NCI-H2107 treated with DMSO at 0.1 percent for 48 hours (cell line): ENCODE measurements around the gene FARP1.
A peak's percentile ranks its signal among the peaks of the same experiment; 100 is the strongest.
"Not testable (repeated sequence)": the region's sequence is repeated elsewhere in the genome, so short reads cannot be mapped to it uniquely, and the experiment has no call there.

Experiments used
- DNase-seq: peaks from one replicate; lab custom pipeline; 2025; ENCODE audit not compliant: unreplicated experiment; lab: John Stamatoyannopoulos, UW

FARP1 gene

DNA sequence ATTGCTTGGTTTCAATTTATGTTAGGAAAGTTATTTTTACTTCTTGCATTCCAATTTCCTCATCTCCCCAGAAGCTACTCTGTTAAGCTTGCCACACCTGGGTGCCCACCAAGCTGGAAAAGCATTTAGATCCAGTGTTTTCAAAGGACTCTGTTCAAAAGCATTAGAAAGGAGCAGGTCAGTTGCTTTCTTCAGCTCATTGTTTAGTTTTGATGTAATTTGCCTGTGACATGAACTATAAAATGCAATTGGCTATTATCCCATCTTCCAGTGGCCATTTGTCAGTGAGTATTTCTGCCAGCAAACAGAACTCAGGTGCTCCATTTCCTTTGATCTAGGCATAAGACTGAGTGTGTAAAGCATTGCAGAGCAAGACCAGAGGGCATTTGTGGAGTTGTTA, 80.8 kb downstream of the FARP1 start:
- no peak for DNase-seq

DNA sequence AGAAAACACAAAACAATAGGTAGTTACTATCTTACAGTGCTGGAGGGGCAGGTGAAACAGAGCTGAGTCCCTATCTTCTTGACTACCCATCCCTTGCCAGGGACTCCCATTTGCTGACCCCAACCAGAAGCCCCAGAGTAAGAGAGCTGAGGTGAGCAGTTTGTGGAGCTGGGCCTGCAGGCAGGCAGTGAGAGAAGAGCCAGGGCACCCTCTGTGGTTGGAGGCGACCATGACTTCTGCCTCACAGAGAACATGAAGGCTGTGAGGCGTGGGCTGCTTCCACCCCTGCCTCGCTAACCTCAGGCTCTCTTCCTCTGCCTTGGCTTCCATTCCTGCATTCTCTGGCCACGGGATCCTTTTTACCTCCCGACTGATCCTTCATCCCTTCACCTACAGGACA, 81.7 kb downstream of the FARP1 start:
- DNase-seq: no peak

DNA sequence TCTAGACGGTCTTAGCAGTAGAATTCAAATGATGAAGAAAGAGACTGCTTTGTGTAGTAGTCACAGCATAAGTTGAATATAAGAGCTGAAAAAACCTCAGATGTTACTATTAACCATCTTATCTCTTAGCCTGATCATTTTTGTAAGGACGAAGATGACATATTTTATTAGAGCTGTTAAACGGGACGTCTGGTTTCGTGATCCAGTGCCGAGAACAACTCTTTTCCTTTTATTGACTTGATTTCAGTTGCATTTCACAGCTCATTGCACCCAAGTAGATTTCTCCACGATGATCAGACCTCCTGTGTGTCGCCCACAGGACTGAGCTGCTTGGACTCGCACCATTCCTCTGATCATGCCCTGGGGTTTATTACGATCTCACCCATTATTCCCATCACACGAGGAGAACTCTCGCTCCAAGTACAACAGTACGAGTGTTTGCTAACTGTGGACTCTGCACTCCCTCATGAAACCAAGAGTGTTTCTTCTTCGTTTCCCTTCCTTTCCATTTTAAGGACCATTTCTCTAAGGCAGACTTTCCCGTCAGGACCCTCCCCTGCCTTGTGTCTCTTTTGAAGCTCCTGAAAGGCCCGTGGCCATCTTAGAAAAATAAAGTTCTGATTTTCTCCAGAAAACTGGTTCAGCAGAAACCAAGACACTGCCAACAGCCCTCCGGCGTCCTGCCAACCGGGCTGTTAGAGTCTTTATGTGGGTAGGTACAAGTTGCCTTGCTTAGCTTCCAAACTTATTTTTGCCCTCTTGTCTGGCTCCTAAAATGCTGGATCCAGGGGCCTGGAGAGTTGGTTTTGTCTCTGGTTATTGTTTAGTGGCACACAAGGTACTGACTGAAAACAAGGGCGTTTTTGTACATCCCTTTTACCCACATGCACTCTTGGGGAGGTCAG, 82.4 kb downstream of the FARP1 start:
- no peak for DNase-seq

DNA sequence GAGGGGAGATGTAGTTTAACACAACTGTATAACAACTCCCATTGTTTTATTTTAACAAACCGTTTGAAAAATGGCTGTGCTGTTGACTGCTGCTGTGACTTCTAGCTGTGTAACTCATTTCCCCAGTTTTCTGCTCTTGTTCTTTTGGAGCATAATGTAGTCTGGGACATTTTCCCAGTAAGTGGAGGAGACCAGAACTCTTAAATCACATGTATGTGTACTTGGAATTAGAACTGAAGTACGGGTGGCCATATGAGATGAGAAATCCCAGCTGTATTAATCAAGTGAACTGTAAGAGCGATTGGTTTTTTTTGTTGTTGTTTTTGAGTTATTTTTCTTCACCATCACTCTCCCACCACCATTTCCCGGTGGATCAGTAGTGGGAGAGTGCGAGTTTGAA, 83.6 kb downstream of the FARP1 start:
- DNase-seq: no peak

DNA sequence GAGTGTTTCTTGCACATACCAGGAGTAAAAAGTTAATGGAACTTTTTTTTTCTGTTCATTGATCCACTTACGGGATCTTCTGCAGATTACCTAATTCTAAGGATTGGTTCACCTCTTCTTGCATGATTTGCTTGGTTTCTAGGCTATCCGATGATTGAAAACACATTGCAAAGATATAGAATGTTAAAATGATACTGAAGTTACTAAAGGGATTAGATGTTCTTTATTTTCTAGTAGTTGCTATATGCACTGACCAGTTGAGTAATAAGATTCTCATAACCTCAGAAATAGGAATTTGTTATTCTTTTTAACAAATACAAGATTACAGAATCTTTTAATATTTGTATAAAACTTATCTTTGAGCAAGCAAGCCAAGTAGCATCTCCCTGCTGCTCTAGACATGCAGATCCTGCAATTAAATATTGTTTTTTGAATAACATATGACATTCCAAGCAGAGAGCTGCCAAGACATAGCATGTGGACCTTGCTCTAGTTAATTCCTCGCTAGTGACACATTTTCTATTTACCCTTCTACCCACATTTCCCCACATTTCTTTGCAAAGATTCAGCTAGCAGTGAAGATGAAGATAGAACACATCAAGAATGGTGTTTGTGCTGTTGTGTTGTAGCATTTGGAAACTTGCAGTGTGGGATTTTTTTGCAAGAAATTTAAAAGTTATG, 85.9 kb downstream of the FARP1 start:
- no peak for DNase-seq

DNA sequence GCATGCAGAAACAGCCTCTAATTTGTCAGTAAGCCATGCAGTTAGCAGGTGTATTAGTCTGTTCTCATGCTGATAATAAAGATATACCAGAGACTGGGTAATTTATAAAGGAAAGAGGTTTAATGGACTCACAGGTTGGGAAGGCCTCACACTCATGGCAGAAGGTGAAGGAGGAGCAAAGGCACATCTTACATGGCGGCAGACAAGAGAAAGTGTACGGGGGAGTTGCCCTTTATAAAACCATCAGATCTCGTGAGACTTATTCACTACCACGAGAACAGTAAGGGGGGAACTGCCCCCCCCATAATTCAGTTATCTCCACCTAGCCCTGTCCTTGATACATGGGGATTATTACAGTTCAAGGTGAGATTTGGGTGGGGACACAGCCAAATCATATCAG, 87.9 kb downstream of the FARP1 start:
- not testable (repeated sequence) for DNase-seq

DNA sequence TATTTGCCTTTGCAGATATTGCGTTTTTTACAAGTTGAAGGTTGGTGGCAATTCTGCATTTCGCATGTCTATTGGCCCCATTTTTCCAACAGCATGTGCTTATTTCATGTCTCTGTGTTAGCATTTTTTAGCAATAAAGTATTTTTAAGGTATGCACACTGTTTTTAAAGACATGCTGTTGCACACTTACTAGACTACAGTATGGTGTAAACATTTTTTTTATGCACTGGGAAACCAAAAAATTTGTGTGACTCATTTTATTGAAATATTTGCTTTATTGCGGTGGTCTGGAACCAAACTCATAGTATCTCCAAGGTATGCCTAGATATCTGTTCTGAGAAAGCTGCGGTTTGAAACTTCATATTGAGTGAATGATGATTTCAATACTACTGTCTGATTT, 89.6 kb downstream of the FARP1 start:
- DNase-seq: no peak

DNA sequence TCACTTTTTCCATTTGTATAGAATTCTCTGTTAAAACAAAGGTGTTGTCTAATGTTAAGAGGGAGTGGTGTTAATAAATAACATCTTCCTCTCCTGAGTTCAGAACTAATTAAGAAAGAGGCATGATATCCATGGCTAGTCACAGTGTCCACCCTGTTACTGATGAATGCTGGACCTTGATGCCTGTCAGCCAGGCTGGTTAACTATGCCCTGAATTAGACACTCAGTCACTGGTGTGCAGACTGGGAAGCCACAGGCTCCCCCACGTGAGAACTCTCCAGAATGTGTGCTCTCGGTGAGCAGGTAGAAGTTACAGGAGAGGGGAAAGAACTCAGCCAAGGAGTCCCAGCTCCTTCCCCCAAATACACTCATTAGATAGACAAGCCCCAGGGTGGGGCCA, 90.2 kb downstream of the FARP1 start:
- DNase-seq: no peak

DNA sequence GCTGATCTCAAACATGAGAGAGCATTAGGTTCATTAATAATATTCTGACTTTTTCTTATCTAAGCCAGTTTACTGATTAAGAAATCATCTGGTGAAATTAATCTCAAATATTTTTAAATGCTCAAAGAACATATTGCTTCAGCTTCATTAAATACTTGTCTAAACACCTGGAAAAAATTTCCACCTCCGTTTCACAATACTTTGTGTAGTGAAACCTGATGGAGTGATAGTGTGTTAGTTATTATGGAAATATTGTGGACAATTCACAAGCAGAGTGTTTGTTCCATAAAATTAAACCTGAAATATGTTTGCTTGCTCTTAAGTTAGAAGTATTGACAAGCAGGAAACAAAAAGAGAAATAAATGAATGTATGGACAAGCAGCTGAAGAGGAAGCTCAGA, 91.5 kb downstream of the FARP1 start:
- no peak for DNase-seq

DNA sequence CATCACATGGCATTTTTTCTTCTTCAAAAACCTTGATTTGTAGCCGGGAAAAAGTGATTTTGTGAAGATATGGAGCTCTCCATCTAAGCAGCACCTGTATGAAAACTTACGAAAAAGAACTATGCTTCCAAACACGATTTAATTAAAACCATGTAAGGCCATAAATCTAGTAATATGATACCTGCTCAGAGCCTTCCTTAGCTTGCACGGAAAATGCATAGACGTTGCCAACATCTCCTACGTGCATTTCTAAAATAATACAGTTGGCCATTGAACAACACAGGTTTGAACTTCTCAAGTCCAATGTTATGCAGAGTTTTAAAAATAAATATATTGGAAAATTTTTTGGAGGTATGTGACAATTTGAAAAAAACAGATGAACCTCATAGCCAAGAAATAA, 93.3 kb downstream of the FARP1 start:
- no peak for DNase-seq

DNA sequence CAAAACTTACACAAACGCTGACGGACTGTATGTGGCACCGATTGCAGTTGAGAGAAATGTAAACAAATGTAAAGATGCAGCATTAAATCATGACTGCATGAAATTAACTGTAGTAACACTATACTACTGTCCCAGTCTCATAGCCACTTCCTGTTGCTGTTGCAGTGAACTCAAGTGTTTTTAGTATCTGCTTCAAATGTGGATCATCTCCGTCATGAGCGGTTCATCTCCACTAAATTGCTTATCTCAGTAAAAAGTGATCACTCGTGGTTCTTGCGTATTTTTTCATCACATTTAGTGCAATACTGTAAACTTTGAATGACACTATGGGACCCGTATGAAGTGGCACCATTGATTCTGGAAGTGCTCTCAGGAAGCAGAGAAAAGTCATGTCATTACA, 94.4 kb downstream of the FARP1 start:
- DNase-seq: no peak

DNA sequence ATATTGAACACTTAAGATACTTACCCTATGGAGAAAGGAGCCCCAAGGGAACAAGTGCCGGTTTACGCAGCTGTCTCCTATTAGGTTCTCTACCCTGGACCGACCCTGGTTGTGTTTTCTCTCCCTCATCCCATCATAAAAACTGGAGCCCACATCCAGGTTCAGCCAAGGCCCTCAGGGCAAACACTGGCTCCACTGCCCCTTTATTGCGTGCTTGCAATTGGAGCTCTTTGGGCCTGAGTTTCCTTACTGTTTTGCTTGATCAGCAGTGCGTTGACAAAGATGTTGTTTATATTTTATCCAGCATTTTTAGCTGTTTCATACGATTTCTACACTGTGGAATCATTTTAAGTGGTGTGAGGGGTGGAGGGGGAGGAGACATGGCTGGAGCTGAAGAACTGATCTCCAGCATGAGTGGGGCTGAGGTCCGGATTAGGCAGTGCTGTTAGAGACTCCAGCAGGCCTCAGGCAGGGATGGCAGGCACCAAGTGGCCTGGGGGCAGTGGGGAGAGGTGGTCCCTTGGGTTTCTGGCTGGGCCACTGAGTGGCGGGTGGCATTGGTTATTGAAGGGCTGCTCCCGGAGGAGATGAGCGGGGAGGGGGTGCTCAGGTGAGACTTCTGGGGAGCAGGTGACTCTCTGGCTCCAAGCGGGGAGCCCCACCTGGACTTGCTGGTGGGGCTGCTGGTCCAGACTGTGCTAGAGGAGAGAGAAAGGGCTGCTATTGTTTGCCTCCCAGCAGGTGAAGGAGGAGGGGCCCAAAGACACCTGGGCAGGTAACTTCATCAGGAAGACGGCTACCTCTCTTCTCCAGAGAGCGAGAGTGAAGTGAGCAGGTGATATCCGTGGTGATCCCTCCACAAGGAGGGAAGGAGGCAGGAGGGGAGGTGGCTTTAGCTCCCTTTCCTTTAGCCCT, 96.5 kb downstream of the FARP1 start:
- DNase-seq: peak; percentile 58

DNA sequence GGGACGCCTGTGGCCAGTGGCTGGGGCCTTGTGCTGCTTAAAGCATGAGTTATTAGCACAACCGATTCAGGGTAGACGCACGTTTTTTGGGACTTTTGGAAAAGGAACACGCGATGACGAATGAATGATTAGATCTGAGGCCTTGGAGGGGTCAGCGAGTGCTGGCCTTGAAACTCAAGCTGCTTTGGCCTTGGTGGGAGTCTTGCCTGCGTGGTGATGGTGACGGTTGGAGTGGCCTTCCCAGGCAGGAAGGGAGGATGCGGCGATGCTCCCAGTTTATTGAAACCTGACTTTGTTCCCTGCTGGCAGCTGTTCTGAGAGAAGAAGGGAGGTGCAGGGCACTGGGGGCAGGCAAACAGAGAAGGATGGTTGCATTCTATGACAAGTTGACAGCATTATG, 97.2 kb downstream of the FARP1 start:
- DNase-seq: no peak

DNA sequence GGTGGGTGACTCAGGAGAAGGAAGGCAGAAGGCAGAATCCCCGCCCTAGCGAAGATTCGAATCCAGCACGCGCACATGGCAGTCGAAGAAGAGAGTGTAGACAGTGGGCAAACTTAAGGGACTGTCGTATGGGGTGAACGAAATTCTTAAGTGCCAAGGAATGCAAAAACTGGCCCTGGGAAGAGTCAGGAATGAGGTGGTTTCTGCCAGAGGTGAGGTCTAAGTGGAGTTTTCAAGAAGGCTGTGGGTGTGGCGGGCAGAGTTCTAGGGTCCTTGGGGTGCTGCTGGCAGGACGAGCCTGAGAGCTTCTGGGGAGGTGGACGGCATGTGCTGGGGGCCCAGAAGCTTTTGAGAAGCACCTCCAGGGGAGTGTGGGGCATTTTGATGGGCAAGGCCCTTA, 98.1 kb downstream of the FARP1 start:
- DNase-seq: no peak

DNA sequence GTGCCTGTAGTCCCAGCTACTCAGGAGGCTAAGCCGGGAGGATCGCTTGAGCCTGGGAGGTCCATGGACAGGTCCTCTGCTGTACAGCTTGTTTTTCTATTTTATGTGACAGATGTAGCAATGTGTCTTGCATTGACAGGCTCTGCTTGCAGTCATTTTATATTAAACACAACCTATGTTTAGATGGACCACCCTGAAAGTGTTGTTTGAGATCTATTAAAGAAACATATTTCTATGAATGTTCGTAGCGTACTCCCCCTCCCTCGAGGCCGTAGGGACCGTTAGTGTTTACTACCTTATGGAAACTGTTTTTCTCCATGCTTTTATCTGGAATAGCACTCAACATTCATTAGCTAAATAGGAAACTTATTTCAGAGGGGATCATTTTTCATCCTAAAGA, 99.1 kb downstream of the FARP1 start:
- DNase-seq: no peak

DNA sequence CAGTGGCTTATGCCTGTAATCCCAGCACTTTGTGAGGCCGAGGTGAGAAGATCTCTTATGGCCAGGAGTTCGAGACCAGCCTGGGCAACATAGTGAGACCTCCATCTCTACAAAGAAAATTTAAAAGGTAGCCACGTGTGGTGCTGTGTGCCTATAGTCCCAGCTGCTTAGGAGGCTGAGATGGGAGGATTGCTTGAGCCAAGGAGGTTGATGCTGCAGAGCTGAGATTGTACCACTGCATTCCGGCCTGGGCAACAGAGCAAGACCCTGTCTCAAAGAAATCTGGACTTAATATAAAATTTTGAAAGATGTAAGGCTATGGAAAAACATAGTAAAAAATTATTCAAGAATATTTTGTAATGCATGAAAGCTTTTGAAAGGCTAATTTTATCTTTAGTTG, 99.5 kb downstream of the FARP1 start:
- no peak for DNase-seq

DNA sequence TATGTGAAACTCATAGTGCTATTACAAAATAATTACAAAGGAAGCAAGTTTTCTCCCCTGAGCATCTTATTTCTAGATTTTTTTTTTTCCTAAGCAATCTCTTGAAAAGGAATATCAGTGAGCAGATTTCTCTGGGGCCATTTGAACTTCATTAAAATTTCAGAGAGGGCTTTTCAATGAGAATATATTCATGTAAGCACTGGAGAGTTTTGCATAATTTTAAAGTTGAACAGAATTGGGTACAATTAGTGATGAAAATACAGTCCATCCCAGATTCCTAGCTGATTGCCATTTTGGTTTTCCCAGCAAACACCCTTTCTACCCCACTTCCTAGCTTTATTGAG, 101.0 kb downstream of the FARP1 start:
- no peak for DNase-seq

DNA sequence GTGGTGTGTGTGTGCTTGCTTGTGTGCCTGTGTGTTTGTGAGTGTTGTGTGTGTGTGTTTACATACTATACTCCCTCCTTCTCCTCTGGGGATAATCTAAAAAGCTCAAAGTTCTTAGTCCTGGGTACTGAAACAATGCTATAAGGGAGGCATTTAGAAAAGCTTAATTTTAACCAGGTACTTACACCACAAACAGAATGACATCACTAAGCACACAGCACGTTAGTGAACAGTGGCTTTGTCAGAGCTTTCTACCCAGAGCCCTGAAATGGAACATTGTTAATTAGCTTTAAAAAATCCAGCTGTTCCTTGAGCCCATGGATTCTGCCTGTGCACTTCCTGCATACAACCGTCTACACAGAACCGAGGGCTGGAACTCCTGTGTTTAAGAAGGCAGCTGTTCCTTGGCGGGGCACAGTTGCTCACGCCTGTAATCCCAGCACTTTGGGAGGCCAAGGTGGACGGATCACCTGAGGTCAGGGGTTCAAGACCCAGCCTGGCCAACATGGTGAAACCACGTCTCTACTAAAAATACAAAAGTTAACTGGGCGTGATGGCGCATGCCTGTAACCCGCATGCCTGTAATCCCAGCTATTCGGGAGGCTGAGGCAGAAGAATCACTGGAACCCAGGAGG, 103.8 kb downstream of the FARP1 start:
- DNase-seq: no peak

DNA sequence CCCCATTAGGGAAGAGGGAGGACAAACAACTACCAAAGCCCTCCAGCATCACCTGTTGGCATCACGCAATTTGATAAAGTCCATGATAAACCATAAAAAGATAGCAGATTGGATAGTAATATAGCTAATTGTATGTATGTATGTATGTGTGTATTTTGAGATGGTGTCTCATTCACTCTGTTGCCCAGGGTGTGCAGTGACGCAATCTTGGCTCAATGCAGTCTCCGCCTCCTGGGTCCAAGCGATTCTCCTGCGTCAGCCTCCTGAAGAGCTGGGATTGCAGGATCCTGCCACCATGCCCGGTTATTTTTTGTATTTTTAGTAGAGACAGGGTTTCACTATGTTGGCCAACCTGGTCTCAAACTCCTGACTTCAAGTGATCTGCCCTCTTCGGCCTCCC, 108.8 kb downstream of the FARP1 start:
- no peak for DNase-seq

DNA sequence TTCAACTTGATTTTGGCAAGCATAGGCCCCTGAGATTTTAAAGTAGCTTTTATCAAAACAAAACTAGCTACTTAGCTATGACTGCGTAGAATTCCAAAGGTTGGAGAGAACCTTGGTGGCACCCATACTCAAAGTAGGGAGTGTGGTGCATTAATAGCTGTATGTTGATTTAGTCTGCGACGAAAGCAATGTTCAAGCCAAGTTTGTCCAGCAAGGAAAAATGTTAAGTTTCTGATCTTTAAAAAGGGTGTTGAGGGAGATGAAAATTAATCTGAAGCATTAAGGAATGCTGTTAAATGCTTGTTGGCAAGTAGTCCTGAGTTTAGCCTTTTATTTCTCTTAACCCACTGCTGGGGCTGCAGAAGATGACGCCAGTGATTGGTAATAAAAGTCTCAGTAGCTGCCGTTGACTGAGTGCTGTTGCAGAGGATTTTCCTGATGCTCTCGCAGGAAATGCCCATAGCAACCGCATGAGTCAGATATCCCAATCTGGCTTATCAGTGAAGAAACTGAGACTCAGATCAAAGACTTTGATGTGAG, 110.1 kb downstream of the FARP1 start:
- DNase-seq: no peak

DNA sequence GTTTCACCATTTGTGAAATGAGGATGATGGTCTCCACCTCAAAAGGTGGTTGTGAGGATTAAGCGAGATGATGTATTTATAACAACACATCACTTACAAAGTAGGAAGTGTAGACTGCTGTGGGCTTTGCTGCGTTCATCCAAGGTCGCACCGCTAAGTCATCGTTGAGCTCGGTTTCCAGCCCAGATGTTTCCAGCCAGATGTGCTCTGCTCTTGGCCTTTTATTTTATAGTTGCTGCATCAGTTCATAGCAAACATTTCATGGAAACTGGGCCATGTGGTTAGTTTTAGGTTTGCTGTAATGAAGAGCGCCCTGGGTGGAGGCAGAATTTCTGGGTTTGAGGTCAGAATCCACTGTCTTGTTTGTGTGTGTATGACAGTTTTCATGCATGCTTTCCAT, 110.6 kb downstream of the FARP1 start:
- DNase-seq: no peak
